HepG2 (cell line): Measurements from ENCODE around the gene TIAM1. TPM values are rescaled to one million over a fixed set of nuclear protein-coding genes. Genes with fewer than 3 reads are reported as not detected.

Source experiments
- ATAC-seq: fragments of 200-7000 bp; cut with Tn5 transposase; 3 replicates; pipeline ENCODE4 v1.9.1; 2020; ENCODE audit warnings: mild to moderate bottlenecking, moderate library complexity
- BruUV-seq: library from RNA; stranded (reverse); fragments of 400-500 nt; replicated peaks from 2 replicates; lab custom pipeline; 2021; lab: Mats Ljungman, UMichigan
- CTCF ChIA-PET: fragments of 300-600 bp; formaldehyde crosslinking; extraction: SDS; loops from one replicate; lab custom pipeline; 2021; ENCODE audit warnings: low total read pairs, inconsistent platforms, low intra/inter-chr PET ratio; lab: Yijun Ruan, JAX
- POLR2A ChIA-PET: fragments of 350-600 bp; sonication (Branson Sonifier 250); formaldehyde crosslinking; loops from one replicate; lab custom pipeline; 2020; ENCODE audit warnings: antibody characterized with exemption, inconsistent platforms; lab: Yijun Ruan, JAX
- DNase-seq: peaks from one replicate; pipeline ENCODE4 v3.0.0-alpha.2; 2015; ENCODE audit warnings: low spot score
- FAIRE-seq: peaks from 3 replicates; lab custom pipeline; 2011; peaks lifted over from hg19 to GRCh38; lab: Jason Lieb, UNC
- H2AFZ ChIP-seq: one replicate; pipeline ENCODE4 v1.6.1; 2011; ENCODE audit warnings: low read length, inconsistent platforms
- H3K27ac ChIP-seq: fragments of 300-600 bp; 3 replicates; pipeline ENCODE4 v1.8.0; 2011; ENCODE audit warnings: mixed run types, mild to moderate bottlenecking, mixed read lengths, low read length, inconsistent platforms; ENCODE audit not compliant: insufficient read depth; ENCODE audit errors: extremely low read length
- H3K27me3 ChIP-seq, 2 experiments: fragments of 200-600 bp in 1 of 2; 2 replicates in 1 of 2; 3 replicates in 1 of 2; pipeline versions ENCODE4 v1.6.0 to v1.8.0; 2011; ENCODE audit warnings: low read length in 2 of 2, mild to moderate bottlenecking in 2 of 2, moderate library complexity in 2 of 2, inconsistent platforms in 1 of 2; ENCODE audit not compliant: insufficient read depth in 2 of 2, control insufficient read depth in 1 of 2
- H3K36me3 ChIP-seq, 2 experiments: fragments of 200-600 bp in 1 of 2; replicated peaks in 1 of 2; 2 replicates in 1 of 2; 3 replicates in 1 of 2; pipeline versions ENCODE4 v1.5.1 to v1.8.0; 2011; ENCODE audit warnings: low read length in 2 of 2, inconsistent platforms in 1 of 2; ENCODE audit not compliant: insufficient read depth in 2 of 2, control insufficient read depth in 1 of 2
- H3K4me1 ChIP-seq: 2 replicates; pipeline ENCODE4 v1.5.1; 2012; ENCODE audit warnings: low read length, inconsistent platforms; ENCODE audit not compliant: insufficient read depth
- H3K4me2 ChIP-seq: 2 replicates; pipeline ENCODE4 v1.6.0; 2011; ENCODE audit warnings: low read depth, low read length, inconsistent platforms
- H3K4me3 ChIP-seq, 3 experiments: fragments of 200-600 bp in 1 of 3; sonication (generic), shearing (Covaris generic) in 1 of 3; replicated peaks in 1 of 3; 2 replicates each; pipeline ENCODE4 v1.5.1; 2011 to 2016; ENCODE audit warnings: low read length in 3 of 3, inconsistent platforms in 2 of 3, low read depth in 2 of 3, mild to moderate bottlenecking in 2 of 3, control low read depth in 1 of 3, mixed read lengths in 1 of 3; ENCODE audit not compliant: insufficient read depth in 1 of 3
- H3K79me2 ChIP-seq: one replicate; pipeline ENCODE4 v1.6.1; 2011; ENCODE audit warnings: low read length, inconsistent platforms; ENCODE audit not compliant: insufficient read depth
- H3K9ac ChIP-seq: 2 replicates; pipeline ENCODE4 v1.6.0; 2011; ENCODE audit warnings: mild to moderate bottlenecking, low read depth, low read length, inconsistent platforms; ENCODE audit not compliant: insufficient read depth
- H3K9me3 ChIP-seq: 2 replicates; pipeline ENCODE4 v1.5.1; 2012; ENCODE audit warnings: mild to moderate bottlenecking, low read length
- H4K20me1 ChIP-seq: 2 replicates; pipeline ENCODE4 v1.6.0; 2011; ENCODE audit warnings: inconsistent platforms, mild to moderate bottlenecking, low read length, moderate library complexity; ENCODE audit not compliant: insufficient read depth
- AKNA ChIP-seq: sonication (generic); formaldehyde crosslinking; IDR thresholded peaks from 2 replicates; pipeline ENCODE4 v1.4.0; 2020; ENCODE audit warnings: missing genetic modification reagents, borderline replicate concordance
- BCLAF1 ChIP-seq: fragments of 450-650 bp; IDR thresholded peaks from 2 replicates; pipeline ENCODE4 v1.6.1; 2017; ENCODE audit warnings: mild to moderate bottlenecking
- HDAC2 ChIP-seq: sonication (generic); formaldehyde crosslinking; IDR thresholded peaks from 2 replicates; pipeline ENCODE4 v1.4.0; 2020; ENCODE audit warnings: missing genetic modification reagents
- HNF4G ChIP-seq, 2 experiments: sonication (generic) in 1 of 2; formaldehyde crosslinking in 1 of 2; IDR thresholded peaks; 2 replicates each; pipeline versions ENCODE4 v1.4.0 to v1.6.1; 2011 to 2020; ENCODE audit warnings: borderline replicate concordance in 2 of 2, low read depth in 2 of 2, mild to moderate bottlenecking in 2 of 2, low read length in 1 of 2, missing genetic modification reagents in 1 of 2, moderate library complexity in 1 of 2
- HOXA7 ChIP-seq: sonication (generic); formaldehyde crosslinking; IDR thresholded peaks from 2 replicates; pipeline ENCODE4 v1.8.1; 2022; ENCODE audit warnings: mild to moderate bottlenecking, missing genetic modification reagents, moderate library complexity
- IKZF1 ChIP-seq: fragments of 450-650 bp; IDR thresholded peaks from 2 replicates; pipeline ENCODE4 v1.7.1; 2016
- JARID2 ChIP-seq: sonication (generic); formaldehyde crosslinking; IDR thresholded peaks from 2 replicates; pipeline ENCODE4 v1.8.1; 2023; ENCODE audit warnings: missing genetic modification reagents, inconsistent platforms; ENCODE audit not compliant: insufficient replicate concordance
- MAZ ChIP-seq, 2 experiments: sonication (generic) in 1 of 2; formaldehyde crosslinking in 1 of 2; IDR thresholded peaks; 2 replicates each; pipeline versions ENCODE4 v1.5.0 to v1.6.1; 2012 to 2020; ENCODE audit warnings: low read depth in 2 of 2, mild to moderate bottlenecking in 2 of 2, borderline replicate concordance in 1 of 2, improper control_type of control experiment in 1 of 2, low read length in 1 of 2, missing genetic modification reagents in 1 of 2, moderate library complexity in 1 of 2
- SIN3B ChIP-seq: fragments of 150-350 bp; IDR thresholded peaks from 2 replicates; pipeline ENCODE4 v1.6.1; 2014; ENCODE audit warnings: low read length
- ZBTB37 ChIP-seq: sonication (generic); formaldehyde crosslinking; IDR thresholded peaks from 2 replicates; pipeline ENCODE4 v1.4.0; 2020; ENCODE audit warnings: mild to moderate bottlenecking, missing genetic modification reagents
- WGBS: methylation state at CpG from one replicate; pipeline ENCODE4 v1.1.6; 2017; ENCODE audit warnings: low lambda C conversion rate; 5-methylcytosine and 5-hydroxymethylcytosine counted together
- in situ Hi-C: cut with HindIII; loops from 2 replicates; pipeline ENCODE4 v1.10.0; 2017; ENCODE audit warnings: low pct_unique_long_range_greater_than_20kb; ENCODE audit not compliant: extremely low pct_ligation_motif_present
- intact Hi-C: fragments of 100-400 bp; cut with micrococcal nuclease; formaldehyde crosslinking; loops from one replicate; pipeline ENCODE4 v1.10.0; 2022; ENCODE audit not compliant: unreplicated experiment
- polyA plus RNA-seq, 8 experiments: library from polyadenylated mRNA; depleted of rRNA in 3 of 8; stranded (reverse) in 7 of 8; unstranded in 1 of 8; fragments of >200 nt; fragmentation: Illumina TruSeq in 4 of 8; extraction: Trizol in 4 of 8; gene quantifications; 2 replicates each; pipeline versions ENCODE4 v1.2.1 to v1.2.3, GENCODE V29; 2011 to 2016; ENCODE audit warnings: low read depth in 4 of 8, missing spikeins in 1 of 8, mixed read lengths in 1 of 8; ENCODE audit not compliant: insufficient read depth in 1 of 8
- total RNA-seq, 5 experiments: library from RNA; depleted of rRNA; stranded (reverse); fragments of >200 nt; fragmentation: Illumina TruSeq; extraction: Trizol; gene quantifications; 2 replicates each; pipeline ENCODE4 v1.2.3, GENCODE V29; 2016; ENCODE audit warnings: low read depth in 1 of 5
- TF ChIP-seq, protein P1 (sequence below): sonication (generic); formaldehyde crosslinking; conservative IDR thresholded peaks from 2 replicates; pipeline ENCODE4 v1.8.1; 2023; ENCODE audit warnings: missing genetic modification reagents

TIAM1 gene
- total and polyA plus RNA-seq, 2 of the 13 experiments (the other 11 are each of a cell fraction or from before 2014, with no cell fraction given) = 0.13 to 0.24 TPM

DNA sequence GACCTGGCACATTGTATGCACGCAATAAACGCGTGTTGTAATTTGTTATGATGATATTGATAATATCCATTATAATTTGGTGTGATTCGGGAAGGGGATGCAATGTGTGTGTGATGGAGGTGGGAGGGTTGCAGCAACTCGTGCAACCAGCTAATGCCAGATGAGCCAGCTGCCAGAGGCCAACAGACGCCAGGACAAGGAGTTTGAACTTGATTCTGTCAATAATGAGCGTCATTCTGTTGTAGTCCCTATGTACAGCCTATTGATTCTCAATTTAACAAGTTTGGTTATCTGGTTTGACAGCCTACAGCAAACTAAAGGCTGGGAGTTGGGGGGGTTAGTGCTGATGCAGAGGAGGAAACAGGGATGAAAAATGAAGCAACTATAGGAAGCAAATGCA, 35.5 kb downstream of the TIAM1 start (continued):
- TF ChIP-seq ZBTB37 (CRISPR knock-in tag) (no peak), HNF4G (IDR thresholded peaks at IDR 0.05; ENCODE audit: borderline replicate concordance, low read depth, low read length) (no peak), HNF4G (CRISPR knock-in tag; IDR thresholded peaks at IDR 0.05; ENCODE audit: borderline replicate concordance, low read depth) (no peak), JARID2 (CRISPR knock-in tag) (no peak), MAZ (IDR thresholded peaks at IDR 0.05; ENCODE audit: borderline replicate concordance, low read depth, low read length) (no peak), MAZ (CRISPR knock-in tag; IDR thresholded peaks at IDR 0.05; ENCODE audit: low read depth) (no peak), HDAC2 (CRISPR knock-in tag) (no peak)
- TF ChIP-seq, protein P1, sequence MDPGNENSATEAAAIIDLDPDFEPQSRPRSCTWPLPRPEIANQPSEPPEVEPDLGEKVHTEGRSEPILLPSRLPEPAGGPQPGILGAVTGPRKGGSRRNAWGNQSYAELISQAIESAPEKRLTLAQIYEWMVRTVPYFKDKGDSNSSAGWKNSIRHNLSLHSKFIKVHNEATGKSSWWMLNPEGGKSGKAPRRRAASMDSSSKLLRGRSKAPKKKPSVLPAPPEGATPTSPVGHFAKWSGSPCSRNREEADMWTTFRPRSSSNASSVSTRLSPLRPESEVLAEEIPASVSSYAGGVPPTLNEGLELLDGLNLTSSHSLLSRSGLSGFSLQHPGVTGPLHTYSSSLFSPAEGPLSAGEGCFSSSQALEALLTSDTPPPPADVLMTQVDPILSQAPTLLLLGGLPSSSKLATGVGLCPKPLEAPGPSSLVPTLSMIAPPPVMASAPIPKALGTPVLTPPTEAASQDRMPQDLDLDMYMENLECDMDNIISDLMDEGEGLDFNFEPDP (CRISPR knock-in tag) = no peak

DNA sequence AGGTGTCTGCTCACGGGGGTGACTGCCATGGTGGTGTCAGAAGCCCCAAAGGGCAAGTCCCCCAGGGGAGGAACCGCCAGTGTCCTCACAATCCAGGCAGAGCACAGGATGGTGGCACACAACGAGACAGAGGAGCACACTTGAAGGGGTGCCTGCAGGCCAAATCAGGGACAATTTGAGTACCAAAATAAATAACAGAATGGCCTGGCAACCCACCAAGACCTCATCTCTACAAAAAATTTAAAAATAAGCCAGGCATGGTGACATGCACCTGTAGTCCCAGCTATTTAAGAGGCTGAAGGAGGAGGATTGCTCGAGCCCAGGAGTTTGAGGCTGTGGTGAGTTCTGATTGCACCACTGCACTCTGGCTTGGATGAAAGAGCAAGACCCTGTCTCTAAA, 38.2 kb downstream of the TIAM1 start:
- Histone ChIP-seq H3K4me3 (no peak overlapping the region), H2AFZ (no peak overlapping the region), H3K27ac (no peak overlapping the region), H3K36me3 (no peaks in the 10 kb centered on the region), H3K27me3 (no peaks in the 10 kb centered on the region; a peak in 1 of 5 replicates), H4K20me1 (no peaks in the 10 kb centered on the region), H3K79me2 (no peaks in the 10 kb centered on the region)
- no TSS peak for BruUV-seq
- no peak for ATAC-seq
- in situ Hi-C loops = no loop called here
- WGBS = 14% methylated on average over 4 of the region's 4 CpGs
- TF ChIP-seq BCLAF1 (no peak), SIN3B (no peak), HOXA7 (CRISPR knock-in tag) (no peak), AKNA (CRISPR knock-in tag) (no peak), IKZF1 (no peak)
- TF ChIP-seq, all 625 proteins: peak for 0
- H3K4me1 ChIP-seq = no peaks in the 10 kb centered on the region
- ChIA-PET POLR2A (no interaction called here), CTCF (no interaction called here)
- FAIRE-seq (no peak), DNase-seq (no peak)
- no peaks in the 10 kb centered on the region for H3K9me3 ChIP-seq
- no peak overlapping the region for H3K9ac ChIP-seq
- intact Hi-C loops = no loop called here
- H3K4me2 ChIP-seq = no peak overlapping the region
